GM18511 (cell line): Measurements from ENCODE around the gene MAGI3.
"Not testable (repeated sequence)": the region's sequence is repeated elsewhere in the genome, so short reads cannot be mapped to it uniquely, and the experiment has no call there.

Experiments
- ATAC-seq: cut with Tn5 transposase; IDR thresholded peaks from one replicate; pipeline ENCODE4 v1.9.1; 2021; ENCODE audit warnings: mild to moderate bottlenecking, moderate library complexity; ENCODE audit not compliant: unreplicated experiment

The MAGI3 gene

DNA sequence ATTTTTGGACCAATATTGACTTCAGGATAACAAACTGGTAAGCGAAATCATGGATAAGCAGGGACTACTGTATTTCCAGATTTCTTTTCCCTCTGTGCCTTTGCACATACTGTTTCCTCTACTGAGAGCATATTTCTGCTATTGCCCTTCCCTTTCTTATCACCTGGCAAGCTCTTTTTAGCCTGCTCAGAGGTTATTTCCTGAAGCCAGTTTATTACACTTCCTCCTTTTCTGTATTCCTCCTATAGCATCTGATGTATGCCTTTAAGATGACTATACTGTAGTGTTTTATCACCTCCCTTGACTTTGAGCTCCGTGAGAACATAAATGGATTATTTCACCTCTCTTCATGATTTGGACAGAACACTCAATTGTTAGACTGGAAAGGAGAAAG lies 49.0 kb downstream of the MAGI3 start:
- no peak for ATAC-seq

DNA sequence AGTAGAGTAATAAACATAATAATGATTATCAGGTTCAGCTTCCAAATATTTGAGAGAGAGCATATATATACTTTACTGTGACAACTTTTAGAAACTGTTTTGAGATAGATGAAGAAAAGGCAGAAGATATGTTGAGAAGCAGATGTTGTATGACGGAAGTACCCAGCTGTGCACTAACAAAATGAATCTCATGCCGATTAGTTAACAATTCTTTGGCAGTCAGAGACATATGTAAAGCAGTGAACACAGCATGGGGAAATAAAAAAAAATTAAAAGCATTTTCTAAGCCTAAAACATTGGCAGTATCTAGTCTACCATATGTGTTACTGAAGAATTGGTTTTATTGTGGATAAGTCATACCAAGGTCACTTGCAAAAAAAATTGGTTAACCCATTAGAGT lies 51.8 kb downstream of the MAGI3 start:
- ATAC-seq = no peak

- ATAC-seq = no peak
Measured at GRCh38 chr1:113444857-113445256, 54.5 kb downstream of the MAGI3 start.

DNA sequence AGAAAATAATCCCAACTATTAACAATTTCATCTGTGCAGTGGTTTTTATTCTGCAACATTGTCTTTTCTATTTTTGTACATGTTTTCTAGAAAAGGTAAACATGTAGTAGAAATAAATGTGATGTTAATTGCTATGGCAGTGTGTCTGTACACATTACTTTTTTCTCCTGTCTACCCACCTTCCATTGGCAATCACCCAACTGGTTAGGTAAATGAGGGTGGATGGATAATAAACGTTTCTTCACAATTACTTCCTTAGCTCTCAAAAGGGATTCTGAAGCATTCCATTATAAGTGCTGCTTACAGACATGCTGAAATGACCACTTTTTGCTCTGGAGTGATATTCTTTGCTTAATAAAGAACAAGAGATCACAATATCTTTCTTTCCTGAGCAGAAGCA lies 61.4 kb downstream of the MAGI3 start:
- ATAC-seq = no peak

GRCh38 chr1:113452921-113453770 lies 62.8 kb downstream of the MAGI3 start:
- ATAC-seq = no peak

- no peak for ATAC-seq
Measured at GRCh38 chr1:113453771-113454083, 63.4 kb downstream of the MAGI3 start.

DNA sequence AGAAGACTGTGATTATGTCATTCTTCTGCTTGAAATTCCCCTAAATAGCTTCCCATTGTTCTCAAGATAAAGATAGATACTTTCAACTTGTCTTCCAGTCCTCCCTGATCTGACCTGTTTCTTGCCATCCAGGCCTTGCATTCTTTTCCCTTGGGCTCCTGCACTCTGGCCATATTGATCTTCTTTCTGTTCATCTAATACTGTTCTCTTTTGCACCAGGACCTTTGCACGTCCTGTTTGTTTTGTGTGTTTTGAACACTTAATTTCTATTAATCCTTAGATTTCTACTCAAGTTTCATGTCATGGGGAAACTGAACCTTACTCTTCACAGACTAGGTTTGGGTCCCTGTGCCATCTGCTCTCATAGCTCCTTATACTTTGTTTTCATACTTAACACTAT lies 65.1 kb downstream of the MAGI3 start:
- no peak for ATAC-seq

- ATAC-seq = no peak
Measured at GRCh38 chr1:113456967-113457366, 66.7 kb downstream of the MAGI3 start.

- no peak for ATAC-seq
Measured at GRCh38 chr1:113459279-113459678, 69.0 kb downstream of the MAGI3 start.

- no peak for ATAC-seq
Measured at GRCh38 chr1:113467991-113468390, 77.7 kb downstream of the MAGI3 start.

DNA sequence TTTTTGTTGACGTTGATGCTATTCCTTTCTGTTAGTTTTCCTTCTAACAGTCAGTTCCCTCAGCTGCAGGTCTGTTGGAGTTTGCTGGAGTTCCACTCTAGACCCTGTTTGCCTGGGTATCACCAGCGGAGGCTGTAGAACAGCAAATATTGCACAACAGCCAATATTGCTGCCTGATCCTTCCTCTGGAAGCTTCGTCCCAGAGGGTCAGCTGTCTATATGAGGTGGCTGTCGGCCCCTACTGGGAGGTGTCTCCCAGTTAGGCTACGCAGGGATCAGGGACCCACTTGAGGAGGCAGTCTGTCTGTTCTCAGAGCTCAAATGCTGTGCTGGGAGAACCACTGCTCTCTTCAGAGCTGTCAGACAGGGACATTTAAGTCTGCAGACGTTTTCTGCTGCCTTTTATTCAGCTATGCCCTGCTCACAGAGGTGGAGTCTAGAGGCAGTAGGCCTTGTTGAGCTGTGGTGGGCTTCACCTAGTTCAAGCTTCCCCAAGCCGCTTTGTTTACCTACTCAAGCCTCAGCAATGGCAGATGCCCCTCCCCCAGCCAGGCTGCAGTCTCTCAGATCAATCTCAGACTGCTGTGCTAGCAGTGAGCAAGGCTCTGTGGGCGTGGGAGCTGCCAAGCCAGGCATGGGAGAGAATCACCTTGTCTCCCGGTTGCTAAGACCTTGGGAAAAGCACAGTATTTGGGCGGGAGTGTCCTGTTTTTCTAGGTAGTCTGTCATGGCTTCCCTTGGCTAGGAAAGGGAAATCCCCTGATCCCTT lies 88.3 kb downstream of the MAGI3 start:
- ATAC-seq = not testable (repeated sequence)

- no peak for ATAC-seq
Measured at GRCh38 chr1:113479713-113480676, 89.7 kb downstream of the MAGI3 start.

DNA sequence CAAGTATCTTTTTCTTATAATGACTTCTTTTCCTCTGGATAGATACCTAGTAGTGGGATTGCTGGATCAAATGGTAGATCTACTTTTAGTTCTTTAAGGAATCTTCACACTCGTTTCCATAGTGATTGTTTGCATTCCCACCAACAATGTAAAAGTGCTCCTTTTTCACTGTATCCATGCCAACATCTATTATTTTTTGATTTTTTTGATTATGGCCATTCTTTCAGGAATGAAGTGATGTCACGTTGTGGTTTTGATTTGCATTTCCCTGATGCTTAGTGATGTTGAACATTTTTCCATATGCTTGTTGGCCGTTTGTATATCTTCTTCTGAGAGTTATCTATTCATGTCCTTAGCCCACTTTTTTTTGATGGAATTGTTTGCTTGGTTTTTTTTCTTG lies 94.8 kb downstream of the MAGI3 start:
- not testable (repeated sequence) for ATAC-seq

- no peak for ATAC-seq
Measured at GRCh38 chr1:113488576-113489177, 98.4 kb downstream of the MAGI3 start.

- no peak for ATAC-seq
Measured at GRCh38 chr1:113490384-113490783, 100.1 kb downstream of the MAGI3 start.

DNA sequence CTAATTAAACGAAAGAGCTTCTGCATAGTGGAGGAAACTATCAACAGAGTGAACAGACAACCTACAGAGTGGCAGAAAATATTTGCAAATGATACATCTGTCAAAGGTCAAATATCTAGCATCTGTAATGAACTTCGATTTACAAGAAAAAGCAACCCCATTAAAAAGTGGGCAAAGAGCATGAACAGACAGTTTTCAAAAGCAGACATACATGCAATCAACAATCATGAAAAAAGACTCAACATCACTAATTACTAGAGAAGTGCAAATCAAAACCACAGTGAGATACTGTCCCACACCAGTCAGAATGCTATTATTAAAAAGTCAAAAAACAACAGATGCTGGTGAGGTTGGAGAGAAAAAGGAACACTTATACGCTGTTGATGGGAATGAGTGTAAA lies 103.2 kb downstream of the MAGI3 start:
- ATAC-seq = no peak

DNA sequence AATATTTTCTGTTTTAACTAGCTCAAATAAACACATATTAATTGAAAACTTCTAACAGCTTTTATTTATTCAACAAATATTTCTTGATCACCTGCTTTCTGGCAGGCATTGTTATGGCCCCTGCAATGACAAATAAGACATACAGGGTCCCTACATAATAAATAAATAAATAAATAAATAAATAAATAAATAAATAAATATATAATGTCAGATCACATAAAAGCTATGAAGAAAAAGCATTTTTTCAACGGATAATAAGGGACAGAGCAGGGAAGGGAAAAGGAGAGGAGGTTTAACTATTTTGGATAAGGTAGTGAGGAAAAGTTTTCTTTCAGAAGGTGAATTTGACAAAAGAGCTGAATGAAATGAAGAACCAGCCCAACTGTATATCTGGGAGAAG lies 115.0 kb downstream of the MAGI3 start:
- no peak for ATAC-seq

- no peak for ATAC-seq
Measured at GRCh38 chr1:113507552-113508214, 117.4 kb downstream of the MAGI3 start.

GRCh38 chr1:113508364-113509164 lies 118.2 kb downstream of the MAGI3 start:
- ATAC-seq = no peak
